Fibroblast of the aortic adventitia (primary cell): ENCODE measurements around the gene SLC16A1. TPM values are rescaled to one million over a fixed set of nuclear protein-coding genes. Genes with fewer than 3 reads are reported as not detected.
"Not testable (repeated sequence)": the region's sequence is repeated elsewhere in the genome, so short reads cannot be mapped to it uniquely, and the experiment has no call there.

Source experiments
- DNase-seq: peaks from one replicate; pipeline ENCODE4 v3.0.0-alpha.2; 2010; ENCODE audit warnings: low read depth
- H3K4me3 ChIP-seq: 2 replicates; pipeline ENCODE4 v1.5.1; 2011; ENCODE audit warnings: low read depth, mild to moderate bottlenecking, control low read depth, low read length, moderate library complexity
- CTCF ChIP-seq: IDR thresholded peaks from 2 replicates; pipeline ENCODE4 v1.5.1; 2011; ENCODE audit warnings: mild to moderate bottlenecking, low read length, control low read depth, inconsistent platforms; ENCODE audit not compliant: insufficient read depth
- total RNA-seq: library from RNA; depleted of rRNA; stranded (reverse); fragments of >200 nt; gene quantifications from 2 replicates; pipeline ENCODE4 v1.2.3, GENCODE V29; 2012; ENCODE audit warnings: low replicate concordance

SLC16A1 gene
- total RNA-seq, 1 donor: 71.9 TPM

GRCh38 chr1:112901387-112901786 is 54.6 kb downstream of the SLC16A1 start:
- no peak for DNase-seq
- TF ChIP-seq CTCF: no peak
- no peak overlapping the region for H3K4me3 ChIP-seq

- TF ChIP-seq CTCF: no peak
- DNase-seq: no peak
- no peak overlapping the region for H3K4me3 ChIP-seq
Measured at GRCh38 chr1:112896783-112897182, 59.2 kb downstream of the SLC16A1 start.

- no peak for DNase-seq
- TF ChIP-seq CTCF: no peak
- H3K4me3 ChIP-seq: no peak overlapping the region
Measured at GRCh38 chr1:112894561-112895011, 61.4 kb downstream of the SLC16A1 start.

GRCh38 chr1:112894010-112894292 is 62.0 kb downstream of the SLC16A1 start:
- DNase-seq: no peak
- TF ChIP-seq CTCF: no peak
- H3K4me3 ChIP-seq: no peak overlapping the region

- DNase-seq: no peak
- H3K4me3 ChIP-seq: no peak overlapping the region
- TF ChIP-seq CTCF: no peak
Measured at GRCh38 chr1:112893288-112894009, 62.5 kb downstream of the SLC16A1 start.

GRCh38 chr1:112889906-112890305 is 66.1 kb downstream of the SLC16A1 start:
- H3K4me3 ChIP-seq, DNase-seq: not testable (repeated sequence)

- DNase-seq: no peak
- no peak overlapping the region for H3K4me3 ChIP-seq
- TF ChIP-seq CTCF: no peak
Measured at GRCh38 chr1:112889052-112889768, 66.8 kb downstream of the SLC16A1 start.
